HG03558 (cell line): ENCODE data around the gene TMC7.
"Not testable (repeated sequence)": the region's sequence is repeated elsewhere in the genome, so short reads cannot be mapped to it uniquely, and the experiment has no call there.

Source experiments
- ATAC-seq: cut with Tn5 transposase; IDR thresholded peaks from one replicate; pipeline ENCODE4 v1.9.1; 2021; ENCODE audit warnings: moderate number of reproducible peaks; ENCODE audit not compliant: unreplicated experiment; ENCODE audit errors: extremely low read depth

The TMC7 gene

GRCh38 chr16:18983565-18984434 is at the start of gene TMC7:
TSS of gene TMC7 (plus strand) at chr16:18983934. CDS start at chr16:18984064, 130 bp downstream.
- no peak for ATAC-seq

DNA sequence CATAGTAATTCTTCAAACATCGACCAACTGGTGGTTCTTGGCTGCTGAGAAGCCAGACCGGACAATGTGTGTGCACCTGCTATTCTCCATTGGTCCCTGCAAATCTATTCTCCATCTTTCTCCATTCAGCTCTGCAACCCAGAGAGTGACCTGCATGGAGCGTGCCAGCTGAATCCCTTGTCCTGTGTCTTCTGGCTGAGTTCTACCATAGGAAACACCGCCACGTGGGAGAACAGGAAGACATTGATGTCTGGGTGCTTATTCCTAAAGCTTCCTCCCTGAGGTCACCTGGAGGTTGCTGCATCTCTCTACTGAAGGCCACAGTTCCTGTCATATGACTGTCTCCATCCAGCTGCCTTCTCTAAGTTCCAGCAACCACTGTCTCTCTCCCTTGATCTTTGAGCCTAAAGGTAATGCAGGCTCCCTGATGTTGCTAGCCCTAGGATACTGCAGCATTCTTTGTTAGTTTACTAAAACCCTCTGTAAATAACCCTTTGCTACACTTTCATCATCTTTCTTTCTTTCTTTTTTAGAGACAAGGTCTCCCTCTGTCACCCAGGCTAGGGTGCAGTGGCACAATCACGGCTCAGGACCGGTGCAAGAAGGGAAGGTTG is 46.9 kb upstream of the TMC7 start:
- ATAC-seq, result no peak

DNA sequence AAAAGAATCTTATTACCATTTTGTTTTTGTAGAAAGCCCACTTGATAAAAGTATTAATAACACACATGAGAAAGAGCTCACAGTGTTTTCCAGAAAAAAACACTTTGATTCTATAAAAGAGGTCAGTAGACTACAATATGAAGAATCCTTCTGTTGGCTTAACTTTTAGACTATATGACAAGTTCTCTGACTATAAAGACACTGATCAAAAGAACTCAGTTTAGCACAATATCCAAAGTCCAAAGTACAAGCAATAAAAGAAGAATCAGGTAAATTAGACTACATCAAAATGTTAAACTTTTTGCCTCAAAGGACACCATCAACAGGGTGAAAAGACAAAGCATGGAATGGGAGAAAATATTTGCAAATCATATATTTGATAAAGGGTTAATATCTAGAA is 46.3 kb upstream of the TMC7 start:
- ATAC-seq, result no peak

- ATAC-seq, result no peak
Measured at GRCh38 chr16:18938986-18939385, 44.7 kb upstream of the TMC7 start.

DNA sequence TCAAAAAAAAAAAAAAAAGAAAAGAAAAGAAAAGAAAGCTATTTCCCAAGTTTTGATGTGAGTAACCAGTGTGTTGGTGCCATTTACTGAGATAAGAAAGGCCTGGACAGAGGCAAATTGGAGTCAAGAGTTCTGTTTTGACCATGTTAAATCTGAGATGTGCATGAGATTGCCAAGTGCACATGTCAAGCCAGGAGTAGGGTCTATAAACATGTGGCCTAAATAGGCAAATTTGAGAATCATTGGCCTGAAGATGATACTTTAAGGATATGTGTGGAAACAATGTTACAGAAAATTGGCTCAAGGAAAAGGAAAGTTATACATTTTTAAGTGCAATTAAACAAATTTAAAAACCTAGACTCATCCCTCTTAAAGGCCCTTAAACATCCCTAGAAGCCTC is 42.3 kb upstream of the TMC7 start:
- ATAC-seq, result no peak

- no peak for ATAC-seq
Measured at GRCh38 chr16:18942061-18942460, 41.7 kb upstream of the TMC7 start.

DNA sequence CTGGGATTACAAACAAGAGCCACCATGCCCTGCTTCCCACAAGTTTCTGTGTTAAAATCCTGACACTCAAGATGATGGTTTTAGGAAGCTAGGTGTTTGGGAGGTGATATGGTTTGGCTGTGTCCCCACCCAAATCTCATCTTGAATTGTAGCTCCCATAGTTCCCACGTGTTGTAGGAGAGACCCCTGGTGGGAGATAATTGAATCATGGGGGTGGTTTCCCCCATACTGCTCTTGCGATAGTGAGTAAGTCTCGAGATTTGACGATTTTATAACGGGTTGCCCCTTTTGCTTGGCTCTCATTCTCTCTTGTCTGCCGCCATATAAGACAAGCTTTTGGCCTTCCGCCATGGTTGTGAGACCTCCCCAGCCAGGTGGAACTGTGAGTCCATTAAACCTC is 40.3 kb upstream of the TMC7 start:
- no peak for ATAC-seq

DNA sequence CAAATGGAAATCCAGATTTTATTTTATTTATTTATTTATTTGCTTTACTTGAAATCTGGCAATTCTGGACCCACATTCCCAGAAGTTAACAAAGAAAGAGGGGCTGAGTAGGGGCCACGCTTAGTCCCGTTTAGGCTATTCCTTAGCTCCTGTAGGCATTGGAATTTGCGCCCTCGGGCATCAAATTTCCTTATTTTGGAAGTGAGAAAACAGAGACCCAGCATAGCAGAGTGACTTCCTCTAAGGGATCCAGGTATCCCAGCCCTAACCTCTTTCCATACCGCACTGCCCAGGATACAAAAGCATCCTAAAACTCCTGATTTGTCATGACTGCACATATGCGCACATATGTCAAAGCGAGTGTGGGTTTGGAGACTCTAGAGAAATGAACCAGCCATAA is 38.5 kb upstream of the TMC7 start:
- ATAC-seq, result no peak

DNA sequence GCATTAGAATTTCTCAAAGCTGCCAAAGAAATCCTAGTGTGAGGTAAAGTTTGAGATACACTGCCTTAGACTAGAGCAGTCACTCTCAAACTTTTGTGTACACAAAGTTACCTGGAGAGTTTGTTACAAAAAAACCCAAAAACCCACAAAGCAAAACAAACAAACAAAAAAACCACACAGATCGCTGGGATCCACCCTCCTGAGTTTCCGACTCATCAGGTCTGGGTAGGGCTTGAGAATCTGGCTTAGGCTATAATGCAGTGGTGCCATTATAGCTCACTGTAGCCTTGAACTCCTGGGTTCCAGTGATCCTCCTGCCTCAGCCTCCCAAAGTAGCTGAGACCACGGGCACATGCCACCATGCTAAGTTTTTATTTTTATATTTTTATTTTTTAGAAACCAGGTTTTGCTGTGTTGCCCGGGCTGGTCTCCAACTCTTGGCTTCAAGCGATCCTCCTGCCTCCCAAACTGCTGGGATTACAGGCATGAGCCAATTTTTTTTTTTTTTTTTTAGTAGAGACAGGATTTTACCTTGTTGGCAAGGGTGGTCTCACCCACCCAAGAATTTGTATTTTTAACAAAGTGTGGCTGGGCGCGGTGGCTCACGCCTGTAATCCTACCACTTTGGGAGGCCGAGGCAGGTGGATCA is 35.2 kb upstream of the TMC7 start:
- no peak for ATAC-seq

DNA sequence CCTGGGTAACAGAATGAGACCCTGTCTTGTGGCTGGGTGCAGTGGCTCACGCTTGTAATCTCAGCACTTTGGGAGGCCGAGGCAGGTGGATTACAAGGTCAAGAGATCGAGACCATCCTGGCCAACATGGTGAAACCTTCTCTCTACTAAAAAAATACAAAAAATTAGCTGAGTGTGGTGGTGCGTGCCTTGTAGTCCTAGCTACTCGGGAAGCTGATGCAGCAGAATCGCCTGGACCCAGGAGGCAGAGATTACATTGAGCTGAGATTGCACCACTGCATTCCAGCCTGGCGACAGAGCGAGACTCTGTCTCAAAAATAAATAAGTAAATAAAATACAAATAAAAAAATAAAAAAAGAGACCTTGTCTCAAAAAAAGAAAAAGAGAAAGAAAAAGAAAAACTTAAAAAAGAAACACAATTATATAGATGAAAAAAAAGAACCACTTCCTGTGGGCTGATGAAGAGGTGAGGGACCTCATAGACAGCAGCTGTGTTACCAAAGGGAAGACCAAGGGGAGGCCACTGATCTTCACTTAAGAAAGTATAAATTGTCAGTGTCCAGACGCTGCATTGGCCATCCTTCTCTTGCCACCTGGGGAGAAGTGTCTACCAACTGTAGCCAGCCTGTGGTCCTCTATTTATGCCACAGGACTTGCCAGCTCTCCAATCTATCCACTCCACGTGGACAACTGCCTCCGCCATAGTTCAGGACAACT is 33.1 kb upstream of the TMC7 start:
- no peak for ATAC-seq

DNA sequence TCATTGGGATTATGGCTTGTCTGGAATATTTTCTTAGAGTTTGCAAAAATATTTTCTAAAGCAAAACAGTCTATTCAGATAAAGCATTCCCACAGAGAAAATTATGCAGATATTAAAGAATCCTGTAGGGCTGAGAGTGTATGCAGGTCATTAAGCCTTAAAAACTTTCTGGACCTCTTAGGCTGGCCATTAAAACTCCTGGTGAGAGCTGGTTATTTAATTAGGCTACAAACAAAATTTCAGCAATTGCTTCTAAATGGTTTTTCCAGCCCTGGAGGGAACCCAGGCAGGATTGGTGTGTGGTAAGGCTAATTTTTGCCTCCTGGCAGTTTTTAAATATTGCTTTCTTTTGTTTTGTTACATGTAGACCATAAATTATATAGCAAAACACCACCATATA is 30.2 kb upstream of the TMC7 start:
- no peak for ATAC-seq

GRCh38 chr16:18955874-18956580 is 27.7 kb upstream of the TMC7 start:
- not testable (repeated sequence) for ATAC-seq

DNA sequence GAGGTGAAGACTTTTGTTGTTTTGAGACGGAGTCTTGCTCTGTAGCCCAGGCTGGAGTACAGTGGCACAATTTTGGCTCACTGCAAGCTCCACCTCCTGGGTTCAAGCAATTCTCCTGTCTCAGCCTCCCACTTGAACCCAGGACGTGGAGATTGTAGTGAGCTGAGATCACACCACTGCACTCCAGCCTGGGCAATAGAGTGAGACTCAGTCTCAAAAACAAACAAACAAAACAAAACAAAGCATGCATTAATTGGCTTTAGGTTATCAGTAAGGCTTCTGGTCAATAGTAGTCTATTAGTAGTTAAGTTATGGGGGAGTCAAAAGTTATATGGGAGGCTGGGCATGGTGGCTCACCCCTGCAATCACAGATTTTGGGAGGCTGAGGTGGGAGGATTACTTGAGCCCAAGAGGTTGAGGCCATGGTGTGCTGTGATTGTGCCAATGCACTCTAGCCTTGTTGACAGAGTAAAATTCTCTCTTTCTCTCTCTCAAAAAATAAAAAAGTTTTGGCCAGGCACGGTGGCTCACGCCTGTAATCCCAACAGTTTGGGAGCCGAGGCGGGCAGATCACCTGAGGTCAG is 27.0 kb upstream of the TMC7 start:
- ATAC-seq, result not testable (repeated sequence)

- no peak for ATAC-seq
Measured at GRCh38 chr16:18958621-18959029, 25.1 kb upstream of the TMC7 start.

- ATAC-seq, result no peak
Measured at GRCh38 chr16:18959031-18959505, 24.7 kb upstream of the TMC7 start.

- ATAC-seq, result no peak
Measured at GRCh38 chr16:18965555-18965954, 18.2 kb upstream of the TMC7 start.

DNA sequence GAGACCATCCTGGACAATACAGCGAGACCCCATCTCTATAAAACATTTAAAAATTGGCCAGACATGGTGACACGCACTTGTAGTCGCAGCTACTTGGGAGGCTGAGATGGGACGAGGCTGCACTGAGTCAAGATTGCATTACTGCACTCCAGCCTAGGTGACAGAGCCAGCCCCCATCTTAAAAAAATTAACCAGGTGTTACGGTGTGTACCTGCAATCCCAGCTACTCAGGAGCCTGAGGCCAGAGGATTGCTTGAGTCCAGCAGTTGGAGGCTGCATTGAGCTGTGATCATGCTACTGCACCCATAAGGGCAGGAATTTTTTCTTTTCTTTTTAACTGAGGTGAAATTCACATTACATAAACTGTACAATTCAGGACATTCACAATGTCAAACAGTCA is 16.9 kb upstream of the TMC7 start:
- ATAC-seq, result no peak

GRCh38 chr16:18969050-18969854 is 14.5 kb upstream of the TMC7 start:
- no peak for ATAC-seq

DNA sequence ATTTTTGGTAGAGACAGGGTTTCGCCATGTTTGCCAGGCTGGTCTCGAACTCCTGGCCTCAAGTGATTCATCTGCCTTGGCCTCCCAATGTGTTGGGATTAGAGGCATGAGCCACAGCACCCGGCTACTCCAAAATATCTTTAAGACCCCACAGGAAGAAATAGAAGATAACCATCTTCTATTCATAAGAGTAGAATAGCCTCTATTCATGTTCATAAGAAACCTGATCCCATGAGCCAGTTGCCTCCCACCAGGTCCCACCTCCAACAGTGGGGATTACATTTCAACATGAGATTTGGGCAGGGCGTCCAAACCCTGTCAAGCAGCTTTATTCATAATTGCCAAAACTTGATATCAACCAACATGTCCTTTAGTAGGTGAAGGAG is 13.9 kb upstream of the TMC7 start:
- ATAC-seq, result no peak
